SU-DHL-6 (cell line): ENCODE data around the gene RANBP2.

Experiments
- CTCF ChIP-seq: fragments of 200-600 bp; sonication (generic); IDR thresholded peaks from one replicate; pipeline ENCODE4 v1.5.1; 2017; ENCODE audit warnings: antibody characterized with exemption, mild to moderate bottlenecking, low read length, moderate library complexity; ENCODE audit not compliant: insufficient read depth, poor library complexity, severe bottlenecking
- EZH2phosphoT487 ChIP-seq: fragments of 200-600 bp; sonication (generic), shearing (Covaris generic); conservative IDR thresholded peaks from 2 replicates; pipeline ENCODE4 v1.6.1; 2018; ENCODE audit warnings: mild to moderate bottlenecking, antibody characterized with exemption, low read length, moderate library complexity, mixed read lengths

- TF ChIP-seq EZH2phosphoT487 = no peak
- no peak for TF ChIP-seq CTCF
Measured at GRCh38 chr2:108701806-108702205, 17.5 kb upstream of the RANBP2 start.
